HFFc6 (cell line): Measurements from ENCODE around the gene ACOXL. TPM values are rescaled to one million over a fixed set of nuclear protein-coding genes. Genes with fewer than 3 reads are reported as not detected.

Source experiments
- DNase-seq: peaks from one replicate; pipeline ENCODE4 v3.0.0-alpha.2; 2018
- H3K27ac Mint-ChIP-seq: 2 replicates; pipeline ENCODE4 v1.8.0; 2020; ENCODE audit warnings: mild to moderate bottlenecking, mixed read lengths
- H3K27me3 Mint-ChIP-seq: 2 replicates; pipeline ENCODE4 v1.8.0; 2021; ENCODE audit warnings: mild to moderate bottlenecking, moderate library complexity, mixed read lengths; ENCODE audit not compliant: insufficient read depth
- H3K36me3 Mint-ChIP-seq: 2 replicates; pipeline ENCODE4 v1.8.0; 2021; ENCODE audit warnings: low read depth, mixed read lengths
- H3K4me1 Mint-ChIP-seq: 2 replicates; pipeline ENCODE4 v1.8.0; 2020; ENCODE audit warnings: low read depth, mixed read lengths
- H3K4me3 Mint-ChIP-seq: 2 replicates; pipeline ENCODE4 v1.8.0; 2020; ENCODE audit warnings: mild to moderate bottlenecking, moderate library complexity, mixed read lengths
- H3K9me3 Mint-ChIP-seq: 2 replicates; pipeline ENCODE4 v1.8.0; 2020; ENCODE audit warnings: mild to moderate bottlenecking, mixed read lengths
- total RNA-seq, 6 experiments: library from RNA; stranded (reverse); fragmentation: NEBNext Ultra II Directional; extraction: Animal tissue kit (Norgen Biotek cat#: 25700); gene quantifications; 2 replicates in 1 of 6; 3 replicates in 5 of 6; pipeline ENCODE4 v1.2.3, GENCODE V29; 2021
- TF ChIP-seq, protein P1 (sequence below): fragments of 200-600 bp; sonication (generic); IDR thresholded peaks from 2 replicates; pipeline ENCODE4 v1.5.0; 2021; ENCODE audit warnings: antibody characterized with exemption, mild to moderate bottlenecking

Gene ACOXL
- total RNA-seq, 6 experiments from 2014 or later = not detected

DNA sequence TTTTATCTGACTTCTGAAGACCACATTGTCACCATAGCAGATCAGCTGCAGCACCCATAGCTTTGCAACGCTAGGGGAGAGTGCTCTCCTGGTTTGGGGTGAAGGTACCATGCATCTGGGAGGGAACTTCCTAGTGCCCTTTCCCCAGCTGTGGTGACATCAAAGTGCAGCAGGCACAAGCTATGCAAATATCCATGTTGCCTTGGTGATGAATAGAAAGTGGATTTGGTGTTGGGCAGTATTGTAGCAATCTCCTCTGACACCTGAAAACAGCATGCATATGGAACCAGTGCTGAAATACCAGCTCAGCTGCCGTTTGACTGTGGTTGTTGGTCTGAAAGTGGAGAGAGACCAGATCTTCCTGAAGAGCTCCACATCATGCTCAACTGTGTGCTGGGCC, 425.4 kb downstream of the ACOXL start:
- Mint-ChIP-seq H3K27ac (no peak overlapping the region), H3K9me3 (no peaks in the 10 kb centered on the region), H3K27me3 (peaks cover 5% of the 10 kb centered on the region), H3K36me3 (no peaks in the 10 kb centered on the region), H3K4me1 (peaks cover 33% of the 10 kb centered on the region), H3K4me3 (no peak overlapping the region)
- TF ChIP-seq, protein P1, sequence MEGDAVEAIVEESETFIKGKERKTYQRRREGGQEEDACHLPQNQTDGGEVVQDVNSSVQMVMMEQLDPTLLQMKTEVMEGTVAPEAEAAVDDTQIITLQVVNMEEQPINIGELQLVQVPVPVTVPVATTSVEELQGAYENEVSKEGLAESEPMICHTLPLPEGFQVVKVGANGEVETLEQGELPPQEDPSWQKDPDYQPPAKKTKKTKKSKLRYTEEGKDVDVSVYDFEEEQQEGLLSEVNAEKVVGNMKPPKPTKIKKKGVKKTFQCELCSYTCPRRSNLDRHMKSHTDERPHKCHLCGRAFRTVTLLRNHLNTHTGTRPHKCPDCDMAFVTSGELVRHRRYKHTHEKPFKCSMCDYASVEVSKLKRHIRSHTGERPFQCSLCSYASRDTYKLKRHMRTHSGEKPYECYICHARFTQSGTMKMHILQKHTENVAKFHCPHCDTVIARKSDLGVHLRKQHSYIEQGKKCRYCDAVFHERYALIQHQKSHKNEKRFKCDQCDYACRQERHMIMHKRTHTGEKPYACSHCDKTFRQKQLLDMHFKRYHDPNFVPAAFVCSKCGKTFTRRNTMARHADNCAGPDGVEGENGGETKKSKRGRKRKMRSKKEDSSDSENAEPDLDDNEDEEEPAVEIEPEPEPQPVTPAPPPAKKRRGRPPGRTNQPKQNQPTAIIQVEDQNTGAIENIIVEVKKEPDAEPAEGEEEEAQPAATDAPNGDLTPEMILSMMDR = no peak
- DNase-seq = no peak

- Mint-ChIP-seq H3K36me3 (no peaks in the 10 kb centered on the region), H3K4me3 (no peak overlapping the region), H3K27me3 (peaks cover 7% of the 10 kb centered on the region), H3K9me3 (no peaks in the 10 kb centered on the region), H3K27ac (no peak overlapping the region), H3K4me1 (peaks cover 33% of the 10 kb centered on the region)
- DNase-seq = no peak
- TF ChIP-seq, protein P1 = no peak
Measured at GRCh38 chr2:111159641-111160040, 427.3 kb downstream of the ACOXL start.

DNA sequence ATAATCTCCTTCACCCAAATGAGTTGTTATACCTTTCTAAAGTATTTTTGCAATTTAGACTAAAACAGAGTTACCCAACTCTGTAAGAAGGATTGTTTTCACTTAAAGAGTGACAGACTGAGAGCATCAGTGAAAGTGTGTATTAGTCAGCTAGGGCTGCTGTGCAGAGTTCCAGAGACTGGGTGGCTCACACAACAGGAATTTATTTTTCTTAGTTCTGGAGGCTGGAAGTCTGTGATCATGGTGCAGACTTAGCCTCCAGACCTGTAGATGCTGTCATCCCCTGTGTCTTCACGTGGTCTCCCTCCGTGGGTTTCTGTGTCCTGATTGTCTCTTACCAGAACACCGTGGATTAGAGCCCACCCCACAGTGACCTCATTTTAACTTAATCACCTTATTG, 428.4 kb downstream of the ACOXL start:
- H3K36me3 Mint-ChIP-seq = no peaks in the 10 kb centered on the region
- H3K4me1 Mint-ChIP-seq = peaks cover 30% of the 10 kb centered on the region
- peaks cover 7% of the 10 kb centered on the region for H3K27me3 Mint-ChIP-seq
- peak; percentile 87 for DNase-seq
- peak overlapping the region; percentile 71 for H3K4me3 Mint-ChIP-seq
- no peaks in the 10 kb centered on the region for H3K9me3 Mint-ChIP-seq
- H3K27ac Mint-ChIP-seq = peak overlapping the region; percentile 86
- TF ChIP-seq, protein P1 = no peak

GRCh38 chr2:111161971-111162370, 429.6 kb downstream of the ACOXL start:
- H3K36me3 Mint-ChIP-seq = no peaks in the 10 kb centered on the region
- H3K9me3 Mint-ChIP-seq = no peaks in the 10 kb centered on the region
- DNase-seq = no peak
- peaks cover 26% of the 10 kb centered on the region for H3K4me1 Mint-ChIP-seq
- TF ChIP-seq, protein P1 = no peak
- H3K4me3 Mint-ChIP-seq = no peak overlapping the region
- H3K27ac Mint-ChIP-seq = no peak overlapping the region
- peaks cover 7% of the 10 kb centered on the region for H3K27me3 Mint-ChIP-seq

DNA sequence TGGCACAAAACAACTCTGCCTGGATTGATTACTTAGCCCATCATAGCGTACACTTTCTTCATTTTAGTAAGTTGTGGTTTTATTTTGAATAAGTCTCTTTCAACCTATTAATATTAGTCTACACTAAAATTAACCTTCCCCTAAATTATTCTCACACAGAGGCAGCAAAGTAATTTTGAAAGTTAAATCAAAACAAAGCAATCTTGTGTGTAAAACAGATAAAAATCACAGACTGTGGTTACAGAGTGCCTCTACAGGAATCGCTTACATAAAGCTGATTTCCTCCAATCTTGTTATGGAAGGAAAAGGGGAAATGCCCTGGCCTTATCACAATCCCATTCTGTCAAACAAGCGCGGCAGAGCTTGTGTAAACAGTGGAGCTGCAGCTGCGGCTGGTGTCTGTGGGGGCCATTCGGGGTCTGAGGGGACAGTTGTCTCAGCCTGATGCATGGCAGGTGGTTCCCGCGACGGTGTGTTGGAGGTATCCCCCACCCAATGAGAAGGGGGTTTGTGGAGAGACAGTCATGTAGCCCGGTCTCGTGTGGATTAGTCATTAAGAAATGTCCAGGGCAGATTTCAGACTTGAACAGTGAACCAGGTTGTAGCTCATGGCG, 430.5 kb downstream of the ACOXL start:
- no peaks in the 10 kb centered on the region for H3K36me3 Mint-ChIP-seq
- H3K4me1 Mint-ChIP-seq = peaks cover 28% of the 10 kb centered on the region
- H3K27me3 Mint-ChIP-seq = peaks cover 7% of the 10 kb centered on the region
- no peak overlapping the region for H3K4me3 Mint-ChIP-seq
- no peak overlapping the region for H3K27ac Mint-ChIP-seq
- no peaks in the 10 kb centered on the region for H3K9me3 Mint-ChIP-seq
- TF ChIP-seq, protein P1 = no peak
- no peak for DNase-seq
